Stimulated activated naive CD8-positive, alpha-beta T cell treated with anti-CD3 and anti-CD28 coated beads, Interleukin-15, Interleukin-2, amounts not matched to agents 100 ng/mL and 50 ng/mL, for 24 hours (primary cell): ENCODE results near the gene CCL3.
A peak's percentile ranks its signal among the peaks of the same experiment; 100 is the strongest.

Experiments used
- H3K27ac Mint-ChIP-seq: one replicate; pipeline ENCODE4 v1.8.0; 2021; ENCODE audit warnings: mild to moderate bottlenecking, mixed read lengths
- H3K27me3 Mint-ChIP-seq: one replicate; pipeline ENCODE4 v1.8.0; 2021; ENCODE audit warnings: mixed read lengths
- H3K36me3 Mint-ChIP-seq: one replicate; pipeline ENCODE4 v1.8.0; 2021; ENCODE audit warnings: low read depth, mixed read lengths
- H3K4me1 Mint-ChIP-seq: one replicate; pipeline ENCODE4 v1.8.0; 2021; ENCODE audit warnings: low read depth, mixed read lengths
- H3K4me3 Mint-ChIP-seq: one replicate; pipeline ENCODE4 v1.8.0; 2021; ENCODE audit warnings: mild to moderate bottlenecking, mixed read lengths
- H3K9me3 Mint-ChIP-seq: one replicate; pipeline ENCODE4 v1.8.0; 2021; ENCODE audit warnings: mixed read lengths

CCL3 gene

GRCh38 chr17:36089888-36090836, at the start of gene CCL3:
CCL3 (minus strand) TSS chr17:36090143; CDS start chr17:36090058, 85 bp downstream.
- Mint-ChIP-seq H3K36me3 (peaks cover 4% of the 10 kb centered on the region), H3K9me3 (no peaks in the 10 kb centered on the region), H3K4me3 (peak within 1 kb of the TSS; percentile 74), H3K27me3 (peaks cover 3% of the 10 kb centered on the region), H3K27ac (peak within 1 kb of the TSS; percentile 98), H3K4me1 (peaks cover 82% of the 10 kb centered on the region)

- Mint-ChIP-seq H3K27ac (no peak overlapping the region), H3K4me1 (peaks cover 14% of the 10 kb centered on the region), H3K4me3 (no peak overlapping the region), H3K36me3 (peaks cover 8% of the 10 kb centered on the region), H3K27me3 (peaks cover 39% of the 10 kb centered on the region), H3K9me3 (peaks cover 12% of the 10 kb centered on the region)
Observed at GRCh38 chr17:36136439-36136838, 46.5 kb upstream of the CCL3 start.

- Mint-ChIP-seq H3K4me1 (peaks cover 11% of the 10 kb centered on the region), H3K4me3 (no peak overlapping the region), H3K27ac (no peak overlapping the region), H3K36me3 (peaks cover 8% of the 10 kb centered on the region), H3K27me3 (peaks cover 41% of the 10 kb centered on the region), H3K9me3 (peaks cover 12% of the 10 kb centered on the region)
Observed at GRCh38 chr17:36136036-36136435, 46.1 kb upstream of the CCL3 start.

- H3K4me3 Mint-ChIP-seq, result no peak overlapping the region
- H3K27ac Mint-ChIP-seq, result no peak overlapping the region
- H3K27me3 Mint-ChIP-seq, result peaks cover 38% of the 10 kb centered on the region
- peaks cover 11% of the 10 kb centered on the region for H3K4me1 Mint-ChIP-seq
- peaks cover 8% of the 10 kb centered on the region for H3K36me3 Mint-ChIP-seq
- H3K9me3 Mint-ChIP-seq, result peaks cover 12% of the 10 kb centered on the region
Observed at GRCh38 chr17:36135465-36135864, 45.5 kb upstream of the CCL3 start.

GRCh38 chr17:36133602-36134236, 43.8 kb upstream of the CCL3 start:
- peaks cover 8% of the 10 kb centered on the region for H3K36me3 Mint-ChIP-seq
- peaks cover 11% of the 10 kb centered on the region for H3K4me1 Mint-ChIP-seq
- H3K27ac Mint-ChIP-seq, result no peak overlapping the region
- no peak overlapping the region for H3K4me3 Mint-ChIP-seq
- H3K27me3 Mint-ChIP-seq, result peaks cover 52% of the 10 kb centered on the region
- H3K9me3 Mint-ChIP-seq, result peaks cover 12% of the 10 kb centered on the region

GRCh38 chr17:36132421-36132831, 42.5 kb upstream of the CCL3 start:
- no peak overlapping the region for H3K27ac Mint-ChIP-seq
- H3K27me3 Mint-ChIP-seq, result peaks cover 51% of the 10 kb centered on the region
- peaks cover 6% of the 10 kb centered on the region for H3K9me3 Mint-ChIP-seq
- H3K36me3 Mint-ChIP-seq, result peaks cover 3% of the 10 kb centered on the region
- no peak overlapping the region for H3K4me3 Mint-ChIP-seq
- H3K4me1 Mint-ChIP-seq, result peaks cover 20% of the 10 kb centered on the region

- peaks cover 1% of the 10 kb centered on the region for H3K9me3 Mint-ChIP-seq
- peaks cover 25% of the 10 kb centered on the region for H3K4me1 Mint-ChIP-seq
- no peaks in the 10 kb centered on the region for H3K36me3 Mint-ChIP-seq
- H3K27me3 Mint-ChIP-seq, result peaks cover 48% of the 10 kb centered on the region
- no peak overlapping the region for H3K27ac Mint-ChIP-seq
- H3K4me3 Mint-ChIP-seq, result no peak overlapping the region
Observed at GRCh38 chr17:36131931-36132330, 42.0 kb upstream of the CCL3 start.

GRCh38 chr17:36131421-36131820, 41.5 kb upstream of the CCL3 start:
- peaks cover 29% of the 10 kb centered on the region for H3K4me1 Mint-ChIP-seq
- no peaks in the 10 kb centered on the region for H3K9me3 Mint-ChIP-seq
- H3K4me3 Mint-ChIP-seq, result no peak overlapping the region
- H3K36me3 Mint-ChIP-seq, result no peaks in the 10 kb centered on the region
- no peak overlapping the region for H3K27ac Mint-ChIP-seq
- H3K27me3 Mint-ChIP-seq, result peaks cover 46% of the 10 kb centered on the region

- Mint-ChIP-seq H3K27me3 (peaks cover 44% of the 10 kb centered on the region), H3K4me1 (peaks cover 23% of the 10 kb centered on the region), H3K9me3 (peaks cover 4% of the 10 kb centered on the region), H3K36me3 (peaks cover 8% of the 10 kb centered on the region), H3K27ac (no peak overlapping the region), H3K4me3 (no peak overlapping the region)
Observed at GRCh38 chr17:36130346-36130745, 40.4 kb upstream of the CCL3 start.

GRCh38 chr17:36129616-36130015, 39.7 kb upstream of the CCL3 start:
- H3K4me1 Mint-ChIP-seq, result peaks cover 23% of the 10 kb centered on the region
- peaks cover 4% of the 10 kb centered on the region for H3K9me3 Mint-ChIP-seq
- peaks cover 8% of the 10 kb centered on the region for H3K36me3 Mint-ChIP-seq
- no peak overlapping the region for H3K27ac Mint-ChIP-seq
- H3K27me3 Mint-ChIP-seq, result peaks cover 38% of the 10 kb centered on the region
- no peak overlapping the region for H3K4me3 Mint-ChIP-seq

GRCh38 chr17:36128411-36128978, 38.6 kb upstream of the CCL3 start:
- Mint-ChIP-seq H3K9me3 (peaks cover 4% of the 10 kb centered on the region), H3K27ac (no peak overlapping the region), H3K27me3 (peaks cover 32% of the 10 kb centered on the region), H3K36me3 (peaks cover 8% of the 10 kb centered on the region), H3K4me1 (peaks cover 23% of the 10 kb centered on the region), H3K4me3 (no peak overlapping the region)

- H3K27ac Mint-ChIP-seq, result no peak overlapping the region
- H3K27me3 Mint-ChIP-seq, result peaks cover 28% of the 10 kb centered on the region
- no peak overlapping the region for H3K4me3 Mint-ChIP-seq
- peaks cover 8% of the 10 kb centered on the region for H3K36me3 Mint-ChIP-seq
- H3K4me1 Mint-ChIP-seq, result peaks cover 23% of the 10 kb centered on the region
- peaks cover 4% of the 10 kb centered on the region for H3K9me3 Mint-ChIP-seq
Observed at GRCh38 chr17:36127911-36128310, 38.0 kb upstream of the CCL3 start.

GRCh38 chr17:36127199-36127893, 37.4 kb upstream of the CCL3 start:
- Mint-ChIP-seq H3K27me3 (peaks cover 28% of the 10 kb centered on the region), H3K36me3 (peaks cover 8% of the 10 kb centered on the region), H3K4me1 (peaks cover 19% of the 10 kb centered on the region), H3K9me3 (peaks cover 4% of the 10 kb centered on the region), H3K4me3 (no peak overlapping the region), H3K27ac (no peak overlapping the region)

- H3K9me3 Mint-ChIP-seq, result peaks cover 4% of the 10 kb centered on the region
Observed at GRCh38 chr17:36124879-36125824, 35.2 kb upstream of the CCL3 start.

More at GRCh38 chr17:36124879-36125824, 35.2 kb upstream of the CCL3 start:
- Mint-ChIP-seq H3K27me3 (peaks cover 27% of the 10 kb centered on the region), H3K27ac (no peak overlapping the region), H3K4me1 (peaks cover 28% of the 10 kb centered on the region), H3K4me3 (no peak overlapping the region), H3K36me3 (peaks cover 8% of the 10 kb centered on the region)
